ENCODE data around the gene VAMP3.
A peak's percentile ranks its signal among the peaks of the same experiment; 100 is the strongest.
"Not testable (repeated sequence)": the region's sequence is repeated elsewhere in the genome, so short reads cannot be mapped to it uniquely, and the experiment has no call there.

VAMP3 gene

GRCh38 chr1:7769673-7770412, 1.3 kb upstream of the VAMP3 start:
- DNase-seq: no peak

GRCh38 chr1:7770669-7770996, 463 bp upstream of the VAMP3 start:
- DNase-seq: no peak

GRCh38 chr1:7771823-7772299, 765 bp downstream of the VAMP3 start:
- DNase-seq: no peak

GRCh38 chr1:7777591-7777990, 6.5 kb downstream of the VAMP3 start:
- DNase-seq: no peak

GRCh38 chr1:7778133-7778628, 7.1 kb downstream of the VAMP3 start:
- no peak for DNase-seq

GRCh38 chr1:7780976-7781375, 9.9 kb downstream of the VAMP3 start:
- no peak for DNase-seq

- DNase-seq: no peak
Measured at GRCh38 chr1:7781501-7781900, 10.4 kb downstream of the VAMP3 start.

GRCh38 chr1:7781923-7782495, 10.9 kb downstream of the VAMP3 start:
- DNase-seq: no peak

GRCh38 chr1:7783178-7783711, 12.1 kb downstream of the VAMP3 start:
- DNase-seq: no peak

- DNase-seq: peak; percentile 88
Measured at GRCh38 chr1:7783826-7784491, 12.9 kb downstream of the VAMP3 start, which contains the start of gene PER3. PER3 (plus strand) TSS chr1:7784291; CDS start chr1:7784878, 587 bp downstream.

GRCh38 chr1:7784492-7785071, 13.5 kb downstream of the VAMP3 start:
- DNase-seq: peak; percentile 15

- DNase-seq: no peak
Measured at GRCh38 chr1:7785108-7785507, 14.0 kb downstream of the VAMP3 start.

- DNase-seq: no peak
Measured at GRCh38 chr1:7786795-7787194, 15.7 kb downstream of the VAMP3 start.

GRCh38 chr1:7789828-7790227, 18.7 kb downstream of the VAMP3 start:
- DNase-seq: no peak

- DNase-seq: not testable (repeated sequence)
Measured at GRCh38 chr1:7791027-7791426, 19.9 kb downstream of the VAMP3 start.

GRCh38 chr1:7795406-7795805, 24.3 kb downstream of the VAMP3 start:
- no peak for DNase-seq

GRCh38 chr1:7805460-7805859, 34.4 kb downstream of the VAMP3 start:
- no peak for DNase-seq

- no peak for DNase-seq
Measured at GRCh38 chr1:7808253-7808844, 37.3 kb downstream of the VAMP3 start.

- DNase-seq: no peak
Measured at GRCh38 chr1:7809742-7810141, 38.6 kb downstream of the VAMP3 start.

GRCh38 chr1:7810395-7810794, 39.3 kb downstream of the VAMP3 start:
- DNase-seq: no peak

- DNase-seq: no peak
Measured at GRCh38 chr1:7811476-7811875, 40.4 kb downstream of the VAMP3 start.

GRCh38 chr1:7813677-7814373, 42.7 kb downstream of the VAMP3 start:
- no peak for DNase-seq

Data from T-helper 9 cell (primary cell).